GM12878 (cell line): Measurements from ENCODE around the gene RAD51B. TPM values are rescaled to one million over a fixed set of nuclear protein-coding genes. Genes with fewer than 3 reads are reported as not detected.

Experiments used
- ATF3 ChIP-seq: IDR thresholded peaks from 2 replicates; pipeline ENCODE4 v1.6.1; 2011; ENCODE audit warnings: low read depth, mild to moderate bottlenecking, low read length, moderate library complexity, borderline replicate concordance; ENCODE audit errors: extremely low read depth
- CBFB ChIP-seq: IDR thresholded peaks from 2 replicates; pipeline ENCODE4 v1.6.1; 2016; ENCODE audit warnings: antibody characterized with exemption, low read depth
- CREB1 ChIP-seq: IDR thresholded peaks from 2 replicates; pipeline ENCODE4 v1.6.1; 2012; ENCODE audit warnings: low read depth, mild to moderate bottlenecking, inconsistent platforms
- CREM ChIP-seq: IDR thresholded peaks from 2 replicates; pipeline ENCODE4 v1.6.1; 2014; ENCODE audit warnings: antibody characterized with exemption, low read depth
- MLLT1 ChIP-seq: fragments of 450-650 bp; IDR thresholded peaks from 2 replicates; pipeline ENCODE4 v1.6.1; 2016; ENCODE audit warnings: mild to moderate bottlenecking
- MXI1 ChIP-seq: fragments of 150-350 bp; IDR thresholded peaks from 2 replicates; pipeline ENCODE4 v1.6.1; 2011; ENCODE audit warnings: low read depth, mild to moderate bottlenecking, inconsistent platforms, low read length, improper control_type of control experiment
- NFIC ChIP-seq: IDR thresholded peaks from 2 replicates; pipeline ENCODE4 v1.6.1; 2012; ENCODE audit warnings: low read depth, mild to moderate bottlenecking, inconsistent platforms, low read length, moderate library complexity
- NFXL1 ChIP-seq: fragments of 450-650 bp; IDR thresholded peaks from 2 replicates; pipeline ENCODE4 v1.6.1; 2017; ENCODE audit warnings: antibody characterized with exemption, mild to moderate bottlenecking, borderline replicate concordance
- NKRF ChIP-seq: fragments of 450-650 bp; conservative IDR thresholded peaks from 2 replicates; pipeline ENCODE4 v1.6.1; 2017; ENCODE audit warnings: mild to moderate bottlenecking, moderate library complexity
- PBX3 ChIP-seq: IDR thresholded peaks from 2 replicates; pipeline ENCODE4 v1.6.1; 2011; ENCODE audit warnings: mild to moderate bottlenecking, low read depth, low read length, moderate library complexity; ENCODE audit not compliant: insufficient replicate concordance
- POLR2AphosphoS2 ChIP-seq: IDR thresholded peaks from 2 replicates; pipeline ENCODE4 v1.6.1; 2011; ENCODE audit warnings: low read depth, mild to moderate bottlenecking, low read length, improper control_type of control experiment, moderate library complexity
- RB1 ChIP-seq: fragments of 450-650 bp; formaldehyde crosslinking; IDR thresholded peaks from 2 replicates; pipeline ENCODE4 v1.6.1; 2017; ENCODE audit warnings: mild to moderate bottlenecking, borderline replicate concordance
- RELB ChIP-seq: fragments of 450-650 bp; IDR thresholded peaks from 2 replicates; pipeline ENCODE4 v1.6.1; 2017; ENCODE audit warnings: low read depth, mild to moderate bottlenecking, moderate library complexity
- SKIL ChIP-seq: fragments of 450-650 bp; IDR thresholded peaks from 2 replicates; pipeline ENCODE4 v1.6.1; 2017; ENCODE audit warnings: mild to moderate bottlenecking, low read depth, inconsistent platforms; ENCODE audit not compliant: poor library complexity, severe bottlenecking
- SP1 ChIP-seq: IDR thresholded peaks from one replicate; pipeline ENCODE4 v1.6.1; 2011; ENCODE audit warnings: low read depth, low read length
- TCF7 ChIP-seq: IDR thresholded peaks from 2 replicates; pipeline ENCODE4 v1.6.1; 2014; ENCODE audit warnings: antibody characterized with exemption, borderline replicate concordance
- ZBED1 ChIP-seq: IDR thresholded peaks from 2 replicates; pipeline ENCODE4 v1.6.1; 2016; ENCODE audit warnings: borderline replicate concordance
- ZNF217 ChIP-seq: fragments of 450-650 bp; IDR thresholded peaks from 2 replicates; pipeline ENCODE4 v1.6.1; 2017; ENCODE audit warnings: antibody characterized with exemption, mild to moderate bottlenecking
- ZNF384 ChIP-seq: IDR thresholded peaks from 2 replicates; pipeline ENCODE4 v1.6.1; 2012; ENCODE audit warnings: low read depth, mild to moderate bottlenecking, low read length, improper control_type of control experiment, borderline replicate concordance
- polyA plus RNA-seq, 11 experiments: library from polyadenylated mRNA; depleted of rRNA in 4 of 11; unstranded in 6 of 11; stranded (reverse) in 5 of 11; fragments of >200 nt; fragmentation: Nextera tagmentation in 4 of 11; fragmentation: Illumina TruSeq in 1 of 11; extraction: Ambion mirVana in 4 of 11; extraction: Trizol in 1 of 11; gene quantifications; 1 replicate in 1 of 11; 2 replicates in 10 of 11; pipeline versions ENCODE4 v1.2.1 to v1.2.3, GENCODE V29; 2011 to 2016; ENCODE audit warnings: inconsistent platforms in 2 of 11, missing spikeins in 2 of 11, low read depth in 1 of 11
- total RNA-seq, 4 experiments: library from RNA; depleted of rRNA in 3 of 4; stranded (reverse); fragments of >200 nt in 3 of 4; fragmentation: Illumina TruSeq in 1 of 4; extraction: Trizol in 1 of 4; gene quantifications; 2 replicates each; pipeline versions ENCODE4 v1.2.1 to v1.2.3, GENCODE V29; 2013 to 2021

Gene RAD51B
- total and polyA plus RNA-seq, 10 of the 15 experiments (the other 5 are each of a cell fraction or from before 2014, with no cell fraction given), result 9.8 to 26.8 (median 21.3) TPM

- peak; percentile 93 for TF ChIP-seq RELB
- TF ChIP-seq PBX3, result no peak
- TF ChIP-seq POLR2AphosphoS2, result no peak
- TF ChIP-seq ZNF384, result no peak
- peak; percentile 20 for TF ChIP-seq SP1
- peak; percentile 91 for TF ChIP-seq NFIC
- peak; percentile 90 for TF ChIP-seq MLLT1
- no peak for TF ChIP-seq TCF7
- TF ChIP-seq RB1, result no peak; the same call in 1 of the 2 replicates
- TF ChIP-seq ATF3, result no peak
- peak; percentile 74 for TF ChIP-seq CREB1
- no peak for TF ChIP-seq NFXL1
- TF ChIP-seq CREM, result peak; percentile 69
- TF ChIP-seq ZNF217, result no peak; the same call in 1 of the 2 replicates
- TF ChIP-seq CBFB, result peak; percentile 83
- 0 out of 2 replicates have a peak, but pooled peaks have one; percentile 5 for TF ChIP-seq NKRF
- TF ChIP-seq SKIL, result peak; percentile 91
- peak; percentile 95 for TF ChIP-seq ZBED1
- peak; percentile 96 for TF ChIP-seq MXI1
These were observed 391.2 kb downstream of the RAD51B start (continued) for GRCh38 chr14:68210729-68211299.
